Measurements from ENCODE around the gene VSIG10. TPM values are rescaled to one million over a fixed set of nuclear protein-coding genes. Genes with fewer than 3 reads are reported as not detected.

The VSIG10 gene
- total and polyA plus RNA-seq, 3 experiments from 2014 or later: 1.7 to 9.0 (median 7.9) TPM

- Histone ChIP-seq H3K27me3 (ENCODE audit: insufficient read depth, low read length, poor library complexity, severe bottlenecking) (no peaks in the 10 kb centered on the region), H3K4me1 (ENCODE audit: insufficient read depth, low read length) (no peaks in the 10 kb centered on the region), H3K27ac (ENCODE audit: low read depth, low read length) (no peak overlapping the region), H3K9me3 (ENCODE audit: low read length) (no peaks in the 10 kb centered on the region), H3K4me3 (ENCODE audit: low read length) (no peak overlapping the region), H3K36me3 (ENCODE audit: insufficient read depth, low read length) (peaks cover 33% of the 10 kb centered on the region)
- no peak for DNase-seq
- Mint-ChIP-seq H3K27ac (peak overlapping the region in 6 of 8 donors; percentile 14 to 80 (median 55)), H3K4me3 (peak overlapping the region in 1 of 7 donors; percentile 42), H3K27me3 (peaks cover 0 to 1% of the 10 kb centered on the region in 2 donors), H3K9me3 (no peaks in the 10 kb centered on the region), H3K36me3 (peaks cover 0 to 85% (median 11%) of the 10 kb centered on the region in 3 donors), H3K4me1 (peaks cover 0 to 4% (median 0%) of the 10 kb centered on the region in 3 donors)
- POLR2A ChIA-PET: no interaction called here
- CTCF ChIA-PET: interaction anchor here (1.5 kb wide), 1 partner anchor 8 kb away, joined by 4 read pairs; no protein-coding TSS in a partner anchor
Observed at GRCh38 chr12:118035190-118036041, 68.4 kb downstream of the VSIG10 start.

GRCh38 chr12:118034429-118035189 is 69.2 kb downstream of the VSIG10 start:
- no peak overlapping the region for H3K4me3 ChIP-seq (ENCODE audit: low read length)
- DNase-seq: no peak
- Mint-ChIP-seq H3K36me3 (peaks cover 0 to 88% (median 14%) of the 10 kb centered on the region in 3 donors), H3K27me3 (peaks cover 0 to 1% of the 10 kb centered on the region in 2 donors), H3K9me3 (no peaks in the 10 kb centered on the region), H3K27ac (peak overlapping the region; percentile 9 to 75 (median 40)), H3K4me3 (no peak overlapping the region), H3K4me1 (peaks cover 0 to 4% (median 0%) of the 10 kb centered on the region in 3 donors)
- H3K9me3 ChIP-seq (ENCODE audit: low read length): no peaks in the 10 kb centered on the region
- H3K27me3 ChIP-seq (ENCODE audit: insufficient read depth, low read length, poor library complexity, severe bottlenecking): no peaks in the 10 kb centered on the region
- no peak overlapping the region for H3K27ac ChIP-seq (ENCODE audit: low read depth, low read length)
- H3K4me1 ChIP-seq (ENCODE audit: insufficient read depth, low read length): no peaks in the 10 kb centered on the region
- POLR2A ChIA-PET: interaction anchor here (0.6 kb wide), 1 partner anchor 50 kb away, joined by 5 read pairs; no protein-coding TSS in a partner anchor
- H3K36me3 ChIP-seq (ENCODE audit: insufficient read depth, low read length): peaks cover 37% of the 10 kb centered on the region
- CTCF ChIA-PET: interaction anchor here (1.5 kb wide), 1 partner anchor 9 kb away, joined by 4 read pairs; no protein-coding TSS in a partner anchor

GRCh38 chr12:118033902-118034301 is 69.9 kb downstream of the VSIG10 start:
- DNase-seq: no peak
- peaks cover 0 to 86% (median 12%) of the 10 kb centered on the region in 3 donors for H3K36me3 Mint-ChIP-seq
- CTCF ChIA-PET: no interaction called here
- peak overlapping the region in 4 of 8 donors; percentile 11 to 59 (median 53) for H3K27ac Mint-ChIP-seq
- Histone ChIP-seq H3K9me3 (ENCODE audit: low read length) (no peaks in the 10 kb centered on the region), H3K27me3 (ENCODE audit: insufficient read depth, low read length, poor library complexity, severe bottlenecking) (no peaks in the 10 kb centered on the region), H3K36me3 (ENCODE audit: insufficient read depth, low read length) (peaks cover 37% of the 10 kb centered on the region), H3K4me3 (ENCODE audit: low read length) (no peak overlapping the region), H3K27ac (ENCODE audit: low read depth, low read length) (no peak overlapping the region), H3K4me1 (ENCODE audit: insufficient read depth, low read length) (no peaks in the 10 kb centered on the region)
- POLR2A ChIA-PET: interaction anchor here (0.6 kb wide), 1 partner anchor 49 kb away, joined by 5 read pairs; no protein-coding TSS in a partner anchor
- peaks cover 0 to 4% (median 0%) of the 10 kb centered on the region in 3 donors for H3K4me1 Mint-ChIP-seq
- no peaks in the 10 kb centered on the region for H3K9me3 Mint-ChIP-seq
- peaks cover 0 to 1% of the 10 kb centered on the region in 2 donors for H3K27me3 Mint-ChIP-seq
- no peak overlapping the region for H3K4me3 Mint-ChIP-seq

GRCh38 chr12:118033323-118033722 is 70.5 kb downstream of the VSIG10 start:
- H3K4me1 ChIP-seq (ENCODE audit: insufficient read depth, low read length): no peaks in the 10 kb centered on the region
- CTCF ChIA-PET: interaction anchor here (1.1 kb wide), 1 partner anchor 23 kb away, joined by 4 read pairs; no protein-coding TSS in a partner anchor
- peaks cover 37% of the 10 kb centered on the region for H3K36me3 ChIP-seq (ENCODE audit: insufficient read depth, low read length)
- POLR2A ChIA-PET: no interaction called here
- H3K27ac ChIP-seq (ENCODE audit: low read depth, low read length): no peak overlapping the region
- no peak overlapping the region for H3K4me3 ChIP-seq (ENCODE audit: low read length)
- Mint-ChIP-seq H3K27me3 (peaks cover 0 to 1% of the 10 kb centered on the region in 2 donors), H3K4me3 (no peak overlapping the region), H3K36me3 (peaks cover 0 to 85% (median 12%) of the 10 kb centered on the region in 3 donors), H3K4me1 (peaks cover 0 to 4% (median 0%) of the 10 kb centered on the region in 3 donors), H3K27ac (peak overlapping the region in 6 of 8 donors; percentile 19 to 54 (median 48)), H3K9me3 (no peaks in the 10 kb centered on the region)
- no peaks in the 10 kb centered on the region for H3K9me3 ChIP-seq (ENCODE audit: low read length)
- H3K27me3 ChIP-seq (ENCODE audit: insufficient read depth, low read length, poor library complexity, severe bottlenecking): no peaks in the 10 kb centered on the region
- no peak for DNase-seq

- Mint-ChIP-seq H3K4me1 (peaks cover 0 to 4% (median 0%) of the 10 kb centered on the region in 3 donors), H3K36me3 (peaks cover 0 to 83% (median 13%) of the 10 kb centered on the region in 3 donors), H3K27me3 (peaks cover 0 to 1% of the 10 kb centered on the region in 2 donors), H3K27ac (peak overlapping the region in 6 of 8 donors; percentile 10 to 70 (median 54)), H3K9me3 (no peaks in the 10 kb centered on the region), H3K4me3 (peak overlapping the region in 1 of 7 donors; percentile 11)
- Histone ChIP-seq H3K4me1 (ENCODE audit: insufficient read depth, low read length) (no peaks in the 10 kb centered on the region), H3K36me3 (ENCODE audit: insufficient read depth, low read length) (peaks cover 37% of the 10 kb centered on the region), H3K27ac (ENCODE audit: low read depth, low read length) (no peak overlapping the region), H3K27me3 (ENCODE audit: insufficient read depth, low read length, poor library complexity, severe bottlenecking) (no peaks in the 10 kb centered on the region), H3K4me3 (ENCODE audit: low read length) (no peak overlapping the region), H3K9me3 (ENCODE audit: low read length) (no peaks in the 10 kb centered on the region)
- ChIA-PET CTCF (interaction anchor here (1.0 to 1.1 kb wide), 2 partner anchors 16 to 24 kb away, joined by 3 to 4 read pairs; no protein-coding TSS in a partner anchor), POLR2A (no interaction called here)
- no peak for DNase-seq
Observed at GRCh38 chr12:118032188-118032587, 71.6 kb downstream of the VSIG10 start.

GRCh38 chr12:118029166-118029565 is 74.6 kb downstream of the VSIG10 start:
- Histone ChIP-seq H3K4me1 (ENCODE audit: insufficient read depth, low read length) (no peaks in the 10 kb centered on the region), H3K4me3 (ENCODE audit: low read length) (no peak overlapping the region), H3K36me3 (ENCODE audit: insufficient read depth, low read length) (peaks cover 27% of the 10 kb centered on the region), H3K27me3 (ENCODE audit: insufficient read depth, low read length, poor library complexity, severe bottlenecking) (no peaks in the 10 kb centered on the region), H3K9me3 (ENCODE audit: low read length) (no peaks in the 10 kb centered on the region), H3K27ac (ENCODE audit: low read depth, low read length) (no peak overlapping the region)
- peaks cover 0 to under 1% (median 0%) of the 10 kb centered on the region in 3 donors for H3K4me1 Mint-ChIP-seq
- H3K36me3 Mint-ChIP-seq: peaks cover 0 to 82% (median 6%) of the 10 kb centered on the region in 3 donors
- no peak overlapping the region for H3K4me3 Mint-ChIP-seq
- H3K9me3 Mint-ChIP-seq: no peaks in the 10 kb centered on the region
- H3K27ac Mint-ChIP-seq: peak overlapping the region in 1 of 8 donors; percentile 84
- DNase-seq: no peak
- ChIA-PET POLR2A (no interaction called here), CTCF (interaction anchor here (0.8 to 1.3 kb wide), 2 partner anchors 26 to 86 kb away, joined by 3 read pairs; no protein-coding TSS in a partner anchor)
- no peaks in the 10 kb centered on the region for H3K27me3 Mint-ChIP-seq

- no peaks in the 10 kb centered on the region for H3K4me1 ChIP-seq (ENCODE audit: insufficient read depth, low read length)
- H3K27ac ChIP-seq (ENCODE audit: low read depth, low read length): no peak overlapping the region
- no peaks in the 10 kb centered on the region for H3K9me3 ChIP-seq (ENCODE audit: low read length)
- H3K36me3 ChIP-seq (ENCODE audit: insufficient read depth, low read length): peaks cover 27% of the 10 kb centered on the region
- H3K27me3 ChIP-seq (ENCODE audit: insufficient read depth, low read length, poor library complexity, severe bottlenecking): no peaks in the 10 kb centered on the region
- Mint-ChIP-seq H3K36me3 (peaks cover 3 to 79% (median 14%) of the 10 kb centered on the region in 3 donors), H3K4me3 (no peak overlapping the region), H3K27me3 (no peaks in the 10 kb centered on the region), H3K27ac (peak overlapping the region in 2 of 8 donors; percentile 6 to 58), H3K9me3 (no peaks in the 10 kb centered on the region), H3K4me1 (no peaks in the 10 kb centered on the region)
- no peak overlapping the region for H3K4me3 ChIP-seq (ENCODE audit: low read length)
- no peak for DNase-seq
- ChIA-PET POLR2A (no interaction called here), CTCF (no interaction called here)
Observed at GRCh38 chr12:118025168-118025567, 78.6 kb downstream of the VSIG10 start.

Measured in CD8-positive, alpha-beta memory T cell (primary cell).